Breast epithelium (tissue), 4 donors: ENCODE data around the gene FAF2. TPM values are rescaled to one million over a fixed set of nuclear protein-coding genes. Genes with fewer than 3 reads are reported as not detected.

Source experiments
- DNase-seq, 2 donors: peaks; one replicate each; pipeline ENCODE4 v3.0.0-alpha.2; 2019; ENCODE audit warnings: low spot score in 2 of 2
- H3K27ac ChIP-seq, 2 donors: fragments of 200-600 bp; sonication (generic) in 1 of 2; one replicate each; pipeline ENCODE4 v1.5.1; 2016 to 2019; ENCODE audit warnings: mild to moderate bottlenecking in 1 of 2
- H3K27me3 ChIP-seq, 2 donors: fragments of 200-600 bp; sonication (generic) in 1 of 2; one replicate each; pipeline versions ENCODE4 v1.5.1 to v1.6.0; 2017 to 2019; ENCODE audit warnings: control low read depth in 1 of 2, mild to moderate bottlenecking in 1 of 2
- H3K36me3 ChIP-seq: fragments of 200-600 bp; one replicate; pipeline ENCODE4 v1.5.1; 2019
- H3K4me1 ChIP-seq, 2 donors: fragments of 200-600 bp; sonication (generic); one replicate each; pipeline ENCODE4 v1.5.1; 2016 to 2019; ENCODE audit warnings: control low read depth in 1 of 2
- H3K4me3 ChIP-seq, 3 donors: fragments of 200-600 bp; sonication (generic); 1 replicate in 2 of 3; 2 replicates in 1 of 3; pipeline ENCODE4 v1.5.1; 2016 to 2019; ENCODE audit warnings: mild to moderate bottlenecking in 3 of 3, moderate library complexity in 2 of 3
- H3K9me3 ChIP-seq, 2 donors: fragments of 200-600 bp; sonication (generic) in 1 of 2; one replicate each; pipeline ENCODE4 v1.5.1; 2016 to 2019; ENCODE audit warnings: control low read depth in 1 of 2
- POLR2A ChIP-seq: fragments of 450-650 bp; IDR thresholded peaks from one replicate; pipeline ENCODE4 v1.6.1; 2016; ENCODE audit warnings: antibody characterized with exemption, mild to moderate bottlenecking, moderate library complexity
- POLR2AphosphoS5 ChIP-seq, 3 donors: sonication (generic); formaldehyde crosslinking; IDR thresholded peaks; one replicate each; pipeline ENCODE4 v1.6.1; 2017; ENCODE audit warnings: antibody characterized with exemption in 3 of 3
- intact Hi-C: fragments of 100-400 bp; cut with DNase I; formaldehyde crosslinking; loops from one replicate; pipeline ENCODE4 v1.15.1; 2023; ENCODE audit warnings: low total_unique reads
- total RNA-seq, 3 donors: library from RNA; depleted of rRNA; stranded (reverse); fragments of >200 nt; gene quantifications; one replicate each; pipeline ENCODE4 v1.1.0, GENCODE V29; 2016
- TF ChIP-seq, protein P1 (sequence below), 3 donors: fragments of 450-650 bp; IDR thresholded peaks; one replicate each; pipeline ENCODE4 v1.5.1; 2016 to 2017; ENCODE audit warnings: antibody characterized with exemption in 3 of 3, mild to moderate bottlenecking in 3 of 3, moderate library complexity in 3 of 3

The FAF2 gene
- total RNA-seq, 3 donors from 2014 or later = 26.9 to 38.2 (median 28.5) TPM

DNA sequence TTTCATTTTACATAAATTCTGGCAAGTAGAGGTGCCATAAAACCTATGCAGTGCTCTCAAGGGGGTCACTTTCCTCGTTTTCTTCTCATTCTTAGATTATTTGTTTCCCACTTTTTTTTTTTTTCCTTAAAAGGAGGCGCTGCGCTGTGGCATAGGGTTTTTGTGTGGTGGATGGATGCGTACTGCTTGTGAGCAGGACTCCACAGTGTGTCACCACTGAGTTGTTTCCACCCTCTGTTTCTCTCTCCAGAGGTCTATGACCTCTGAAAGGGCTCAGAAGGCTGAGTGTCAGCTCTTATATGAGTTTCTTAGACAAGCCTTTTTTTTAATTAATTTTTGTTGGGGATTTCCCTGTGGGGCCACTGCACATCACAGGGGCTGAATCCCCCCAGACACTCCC, 18.2 kb upstream of the FAF2 start:
- Histone ChIP-seq H3K36me3 (no peaks in the 10 kb centered on the region), H3K4me1 (no peaks in the 10 kb centered on the region), H3K27me3 (no peaks in the 10 kb centered on the region), H3K4me3 (no peak overlapping the region), H3K27ac (no peak overlapping the region), H3K9me3 (no peaks in the 10 kb centered on the region)
- intact Hi-C loops = no loop called here
- TF ChIP-seq, protein P1, sequence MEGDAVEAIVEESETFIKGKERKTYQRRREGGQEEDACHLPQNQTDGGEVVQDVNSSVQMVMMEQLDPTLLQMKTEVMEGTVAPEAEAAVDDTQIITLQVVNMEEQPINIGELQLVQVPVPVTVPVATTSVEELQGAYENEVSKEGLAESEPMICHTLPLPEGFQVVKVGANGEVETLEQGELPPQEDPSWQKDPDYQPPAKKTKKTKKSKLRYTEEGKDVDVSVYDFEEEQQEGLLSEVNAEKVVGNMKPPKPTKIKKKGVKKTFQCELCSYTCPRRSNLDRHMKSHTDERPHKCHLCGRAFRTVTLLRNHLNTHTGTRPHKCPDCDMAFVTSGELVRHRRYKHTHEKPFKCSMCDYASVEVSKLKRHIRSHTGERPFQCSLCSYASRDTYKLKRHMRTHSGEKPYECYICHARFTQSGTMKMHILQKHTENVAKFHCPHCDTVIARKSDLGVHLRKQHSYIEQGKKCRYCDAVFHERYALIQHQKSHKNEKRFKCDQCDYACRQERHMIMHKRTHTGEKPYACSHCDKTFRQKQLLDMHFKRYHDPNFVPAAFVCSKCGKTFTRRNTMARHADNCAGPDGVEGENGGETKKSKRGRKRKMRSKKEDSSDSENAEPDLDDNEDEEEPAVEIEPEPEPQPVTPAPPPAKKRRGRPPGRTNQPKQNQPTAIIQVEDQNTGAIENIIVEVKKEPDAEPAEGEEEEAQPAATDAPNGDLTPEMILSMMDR (IDR thresholded peaks at IDR 0.05) = no peak
- TF ChIP-seq POLR2A (no peak), POLR2AphosphoS5 (IDR thresholded peaks at IDR 0.05) (no peak)
- no peak for DNase-seq

DNA sequence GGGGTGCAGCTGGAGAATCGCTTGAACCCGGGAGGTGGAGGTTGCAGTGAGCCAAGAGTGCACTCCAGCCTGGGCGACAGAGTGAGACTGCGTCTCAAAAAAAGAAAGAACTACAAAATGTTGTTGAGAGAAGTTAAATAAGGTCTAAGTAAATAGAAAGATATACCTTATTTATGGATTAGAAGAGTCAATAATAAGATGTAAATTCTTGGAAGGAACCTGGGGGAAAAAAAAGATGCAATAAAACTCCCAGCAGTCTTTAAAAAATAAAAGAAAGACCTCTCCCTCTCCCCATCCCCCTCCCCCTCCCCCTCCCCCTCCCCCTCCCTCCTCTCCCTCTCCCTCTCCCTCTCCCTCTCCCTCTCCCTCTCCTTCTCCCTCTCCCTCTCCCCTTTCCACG, 15.5 kb upstream of the FAF2 start:
- no peak for DNase-seq
- H3K9me3 ChIP-seq = no peaks in the 10 kb centered on the region
- H3K27ac ChIP-seq = no peak overlapping the region
- H3K4me3 ChIP-seq = no peak overlapping the region
- H3K36me3 ChIP-seq = no peaks in the 10 kb centered on the region
- TF ChIP-seq POLR2A (no peak), POLR2AphosphoS5 (IDR thresholded peaks at IDR 0.05) (no peak)
- TF ChIP-seq, protein P1 (IDR thresholded peaks at IDR 0.05) = no peak
- no peaks in the 10 kb centered on the region for H3K4me1 ChIP-seq
- no peaks in the 10 kb centered on the region for H3K27me3 ChIP-seq
- intact Hi-C loops = no loop called here

DNA sequence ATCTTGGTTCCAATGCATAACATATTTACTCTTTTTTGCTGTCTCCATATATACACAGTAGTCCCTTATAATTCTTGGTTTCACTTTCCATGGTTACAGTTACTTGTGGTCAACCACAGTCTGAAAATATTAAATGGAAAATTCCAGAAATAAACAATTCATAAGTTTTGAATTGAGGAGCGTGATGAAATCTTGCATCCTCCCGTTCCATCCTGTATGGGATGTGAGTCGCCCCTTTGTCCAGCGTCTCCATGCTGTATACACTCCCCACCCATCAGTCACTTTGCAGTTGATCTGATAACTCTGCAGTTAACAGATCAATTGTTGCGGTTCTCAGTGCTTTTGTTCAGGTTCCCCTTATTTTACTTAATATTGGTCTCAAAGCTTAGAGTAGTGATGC, 11.5 kb upstream of the FAF2 start:
- Histone ChIP-seq H3K4me3 (peak overlapping the region in 1 of 3 donors; percentile 2), H3K36me3 (no peaks in the 10 kb centered on the region), H3K27ac (no peak overlapping the region), H3K9me3 (no peaks in the 10 kb centered on the region), H3K27me3 (no peaks in the 10 kb centered on the region), H3K4me1 (no peaks in the 10 kb centered on the region)
- no peak for DNase-seq
- TF ChIP-seq POLR2A (no peak), POLR2AphosphoS5 (IDR thresholded peaks at IDR 0.05) (no peak)
- TF ChIP-seq, protein P1 (IDR thresholded peaks at IDR 0.05) = no peak
- intact Hi-C loops = no loop called here

DNA sequence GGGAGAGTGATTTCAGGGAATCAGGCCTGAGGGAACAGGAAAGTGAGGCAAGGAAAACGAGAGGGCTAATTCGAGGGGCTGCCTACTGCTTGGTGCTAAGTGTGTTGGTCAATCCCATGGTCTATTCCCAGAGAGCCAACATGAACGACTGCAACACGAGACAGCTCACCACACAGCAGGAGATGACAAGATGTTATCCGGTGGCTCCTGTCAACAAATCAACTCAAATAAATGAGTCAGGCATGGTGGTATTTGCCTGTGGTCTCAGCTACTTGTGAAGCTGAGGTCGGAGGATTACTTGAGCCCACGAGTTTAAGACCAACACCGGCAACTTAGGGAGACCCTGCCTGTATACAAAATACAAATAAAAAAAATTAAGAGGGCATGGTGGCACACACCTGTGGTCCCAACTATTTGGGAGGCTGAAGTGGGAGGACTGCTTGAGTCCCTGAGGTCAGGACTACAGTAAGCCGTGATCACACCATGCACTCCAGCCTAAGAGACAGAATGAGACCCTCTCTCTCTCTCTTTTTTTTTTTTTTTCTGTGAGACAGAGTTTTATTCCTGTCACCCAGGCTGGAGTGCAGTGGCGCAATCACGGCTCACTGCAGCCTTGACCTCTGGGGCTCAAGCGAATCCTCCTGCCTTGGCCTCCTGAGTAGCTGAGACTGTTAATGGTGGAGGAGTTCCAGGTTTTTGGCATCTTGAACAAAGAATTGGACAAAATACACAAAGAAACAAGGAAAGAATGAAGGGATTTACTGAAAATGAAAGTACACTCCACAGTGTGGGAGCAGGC, 9.0 kb upstream of the FAF2 start:
- Histone ChIP-seq H3K4me1 (no peaks in the 10 kb centered on the region), H3K9me3 (no peaks in the 10 kb centered on the region), H3K4me3 (no peak overlapping the region), H3K36me3 (no peaks in the 10 kb centered on the region), H3K27me3 (no peaks in the 10 kb centered on the region), H3K27ac (no peak overlapping the region)
- TF ChIP-seq POLR2A (no peak), POLR2AphosphoS5 (IDR thresholded peaks at IDR 0.05) (no peak)
- TF ChIP-seq, protein P1 (IDR thresholded peaks at IDR 0.05) = no peak
- intact Hi-C loops = no loop called here
- DNase-seq = no peak

DNA sequence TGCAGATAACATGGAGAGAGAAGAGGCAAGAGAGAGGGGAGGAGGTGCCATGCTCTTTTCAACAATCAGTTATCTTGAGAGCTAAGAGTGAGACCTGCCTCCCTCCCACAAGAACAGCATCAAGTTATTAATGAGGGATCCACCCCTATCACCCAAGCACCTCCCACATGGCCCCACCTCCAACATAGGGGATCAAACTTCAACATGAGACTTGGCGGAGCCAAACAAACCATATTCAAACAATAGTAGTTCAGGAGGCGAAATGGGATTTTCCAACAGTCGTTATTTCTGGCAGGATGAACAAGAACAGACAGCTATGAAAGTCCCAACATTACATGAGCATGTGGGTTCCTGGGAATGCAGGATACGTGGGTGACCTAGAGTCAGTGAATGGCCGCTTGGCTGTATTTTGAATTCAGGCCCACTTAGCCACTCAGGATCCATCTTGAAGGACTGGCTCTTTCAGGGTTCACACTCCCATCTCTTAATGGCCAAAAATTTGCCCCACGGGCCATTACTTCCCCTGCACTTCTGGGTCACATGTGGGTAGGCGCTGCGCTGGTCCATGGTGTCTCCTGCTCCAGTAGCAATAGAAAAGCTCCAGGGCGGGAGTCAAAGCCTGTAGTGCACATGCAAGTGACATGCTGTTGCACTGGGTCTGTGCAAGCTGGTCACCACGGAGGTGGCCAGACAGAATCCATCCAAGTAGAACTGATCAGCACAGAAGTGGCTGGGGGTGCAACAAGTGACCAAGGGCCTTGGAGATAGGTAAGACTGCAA, 7.1 kb upstream of the FAF2 start:
- Histone ChIP-seq H3K27me3 (no peaks in the 10 kb centered on the region), H3K9me3 (no peaks in the 10 kb centered on the region), H3K36me3 (no peaks in the 10 kb centered on the region), H3K4me3 (no peak overlapping the region), H3K27ac (no peak overlapping the region), H3K4me1 (no peaks in the 10 kb centered on the region)
- TF ChIP-seq POLR2A = no peak
- TF ChIP-seq, protein P1 (IDR thresholded peaks at IDR 0.05) = no peak
- no peak for TF ChIP-seq POLR2AphosphoS5 (IDR thresholded peaks at IDR 0.05)
- intact Hi-C loops = no loop called here
- no peak for DNase-seq
